Ovary (tissue), 3 donors: ENCODE results near the gene COLGALT1.
"Not testable (repeated sequence)": the region's sequence is repeated elsewhere in the genome, so short reads cannot be mapped to it uniquely, and the experiment has no call there.

Experiments
- EP300 ChIP-seq: sonication (generic); formaldehyde crosslinking; IDR thresholded peaks from one replicate; pipeline ENCODE4 v1.6.1; 2017; ENCODE audit warnings: antibody characterized with exemption
- POLR2A ChIP-seq: fragments of 450-650 bp; IDR thresholded peaks from one replicate; pipeline ENCODE4 v1.6.1; 2017; ENCODE audit warnings: antibody characterized with exemption, mild to moderate bottlenecking, moderate library complexity
- TF ChIP-seq, protein P1 (sequence below), 3 donors: fragments of 450-650 bp in 2 of 3; fragments of 200-600 bp in 1 of 3; IDR thresholded peaks; one replicate each; pipeline versions ENCODE4 v1.5.1 to v1.8.0; 2016 to 2022; ENCODE audit warnings: antibody characterized with exemption in 3 of 3, mild to moderate bottlenecking in 1 of 3
- donor health status: DM: no; HTN: no; CAD: no.

DNA sequence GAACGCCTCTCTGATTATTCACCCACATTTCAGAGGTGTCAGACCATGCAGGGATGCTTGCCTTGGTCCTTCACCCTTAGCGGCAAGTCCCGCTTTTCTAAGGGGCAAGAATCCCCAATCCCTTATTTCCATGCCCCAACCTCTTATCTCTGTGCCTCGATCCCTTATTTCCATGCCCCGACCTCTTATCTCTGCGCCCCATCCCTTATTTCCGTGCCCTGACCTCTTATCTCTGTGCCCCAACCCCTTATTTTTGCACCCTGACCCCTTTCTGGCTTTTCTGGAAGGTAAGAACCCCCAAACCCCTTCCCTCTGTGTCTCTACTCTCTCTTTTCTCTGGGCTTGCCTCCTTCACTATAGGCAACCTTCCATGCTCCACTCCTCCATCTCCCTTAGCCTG, 38.8 kb downstream of the COLGALT1 start:
- TF ChIP-seq EP300, POLR2A: not testable (repeated sequence)
- TF ChIP-seq, protein P1, sequence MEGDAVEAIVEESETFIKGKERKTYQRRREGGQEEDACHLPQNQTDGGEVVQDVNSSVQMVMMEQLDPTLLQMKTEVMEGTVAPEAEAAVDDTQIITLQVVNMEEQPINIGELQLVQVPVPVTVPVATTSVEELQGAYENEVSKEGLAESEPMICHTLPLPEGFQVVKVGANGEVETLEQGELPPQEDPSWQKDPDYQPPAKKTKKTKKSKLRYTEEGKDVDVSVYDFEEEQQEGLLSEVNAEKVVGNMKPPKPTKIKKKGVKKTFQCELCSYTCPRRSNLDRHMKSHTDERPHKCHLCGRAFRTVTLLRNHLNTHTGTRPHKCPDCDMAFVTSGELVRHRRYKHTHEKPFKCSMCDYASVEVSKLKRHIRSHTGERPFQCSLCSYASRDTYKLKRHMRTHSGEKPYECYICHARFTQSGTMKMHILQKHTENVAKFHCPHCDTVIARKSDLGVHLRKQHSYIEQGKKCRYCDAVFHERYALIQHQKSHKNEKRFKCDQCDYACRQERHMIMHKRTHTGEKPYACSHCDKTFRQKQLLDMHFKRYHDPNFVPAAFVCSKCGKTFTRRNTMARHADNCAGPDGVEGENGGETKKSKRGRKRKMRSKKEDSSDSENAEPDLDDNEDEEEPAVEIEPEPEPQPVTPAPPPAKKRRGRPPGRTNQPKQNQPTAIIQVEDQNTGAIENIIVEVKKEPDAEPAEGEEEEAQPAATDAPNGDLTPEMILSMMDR (IDR thresholded peaks at IDR 0.05) = not testable (repeated sequence)
